ENCODE measurements around the gene FLT3. TPM values are rescaled to one million over a fixed set of nuclear protein-coding genes. Genes with fewer than 3 reads are reported as not detected.

Gene FLT3
- total and polyA plus RNA-seq, 7 donors, result 0.23 to 3.5 (median 2.0) TPM; not detected in 1

DNA sequence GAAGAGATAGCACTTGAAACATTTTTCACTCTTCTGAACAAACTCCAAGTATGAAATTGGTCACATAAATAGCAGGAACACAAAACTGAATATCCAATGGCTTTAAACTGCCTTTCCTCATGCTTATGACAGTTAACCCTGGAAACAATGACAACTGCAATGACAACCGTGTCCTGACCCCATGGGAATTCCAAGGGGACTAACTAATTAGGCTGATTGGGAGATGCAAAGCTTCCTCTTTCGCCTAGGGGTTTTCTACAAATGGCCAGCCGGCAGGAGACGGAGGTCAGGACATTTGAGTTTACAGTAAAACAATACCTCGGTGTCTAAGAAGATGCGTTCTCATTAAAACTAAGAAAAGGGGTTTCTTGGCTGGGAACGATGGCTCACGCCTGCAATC, 58.9 kb downstream of the FLT3 start:
- no peak for TF ChIP-seq EP300 (IDR thresholded peaks at IDR 0.05)
- TF ChIP-seq, protein P1, sequence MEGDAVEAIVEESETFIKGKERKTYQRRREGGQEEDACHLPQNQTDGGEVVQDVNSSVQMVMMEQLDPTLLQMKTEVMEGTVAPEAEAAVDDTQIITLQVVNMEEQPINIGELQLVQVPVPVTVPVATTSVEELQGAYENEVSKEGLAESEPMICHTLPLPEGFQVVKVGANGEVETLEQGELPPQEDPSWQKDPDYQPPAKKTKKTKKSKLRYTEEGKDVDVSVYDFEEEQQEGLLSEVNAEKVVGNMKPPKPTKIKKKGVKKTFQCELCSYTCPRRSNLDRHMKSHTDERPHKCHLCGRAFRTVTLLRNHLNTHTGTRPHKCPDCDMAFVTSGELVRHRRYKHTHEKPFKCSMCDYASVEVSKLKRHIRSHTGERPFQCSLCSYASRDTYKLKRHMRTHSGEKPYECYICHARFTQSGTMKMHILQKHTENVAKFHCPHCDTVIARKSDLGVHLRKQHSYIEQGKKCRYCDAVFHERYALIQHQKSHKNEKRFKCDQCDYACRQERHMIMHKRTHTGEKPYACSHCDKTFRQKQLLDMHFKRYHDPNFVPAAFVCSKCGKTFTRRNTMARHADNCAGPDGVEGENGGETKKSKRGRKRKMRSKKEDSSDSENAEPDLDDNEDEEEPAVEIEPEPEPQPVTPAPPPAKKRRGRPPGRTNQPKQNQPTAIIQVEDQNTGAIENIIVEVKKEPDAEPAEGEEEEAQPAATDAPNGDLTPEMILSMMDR (IDR thresholded peaks at IDR 0.05), result no peak
- no peak for TF ChIP-seq POLR2A (IDR thresholded peaks at IDR 0.05)
- TF ChIP-seq POLR2AphosphoS5 (IDR thresholded peaks at IDR 0.05), result no peak
- Histone ChIP-seq H3K4me3 (no peak overlapping the region), H3K4me1 (no peaks in the 10 kb centered on the region), H3K27me3 (peaks cover 0 to 11% (median 0%) of the 10 kb centered on the region in 3 donors), H3K9me3 (no peaks in the 10 kb centered on the region), H3K27ac (no peak overlapping the region), H3K36me3 (no peaks in the 10 kb centered on the region)
- no peak for DNase-seq
- intact Hi-C loops (cut with DNase I), result no loop called here
- WGBS, 2 donors, result 84% methylated on average over 8 of the region's 8 CpGs

DNA sequence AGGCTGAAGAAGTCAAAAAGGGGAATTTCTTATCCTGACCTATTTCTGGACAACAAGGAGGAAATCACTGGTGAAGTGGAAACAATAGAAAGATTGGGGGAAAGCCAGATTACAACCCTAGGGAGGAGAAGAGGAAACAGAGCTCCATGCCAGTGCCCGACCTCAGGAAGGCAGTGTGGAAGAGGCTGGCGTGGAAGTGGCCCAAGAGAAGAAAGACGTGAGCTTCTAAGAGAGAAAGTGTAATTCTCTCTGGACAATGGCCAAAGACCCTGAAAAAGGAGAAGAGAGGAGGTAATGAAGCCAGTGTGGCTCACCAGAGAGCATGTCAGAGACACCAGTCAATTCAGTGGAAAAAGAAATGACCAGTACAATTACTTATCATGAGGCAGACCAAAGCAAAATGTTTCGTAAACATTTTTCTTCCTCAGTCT, 59.3 kb downstream of the FLT3 start:
- intact Hi-C loops (cut with DNase I), result no loop called here
- no peak for DNase-seq
- WGBS, 2 donors, result 70 to 74% methylated on average over 4 of the region's 4 CpGs
- no peaks in the 10 kb centered on the region for H3K4me1 ChIP-seq
- H3K27me3 ChIP-seq, result peaks cover 0 to 11% (median 0%) of the 10 kb centered on the region in 3 donors
- no peak overlapping the region for H3K27ac ChIP-seq
- H3K4me3 ChIP-seq, result no peak overlapping the region
- no peaks in the 10 kb centered on the region for H3K36me3 ChIP-seq
- TF ChIP-seq POLR2A (IDR thresholded peaks at IDR 0.05) (no peak), POLR2AphosphoS5 (IDR thresholded peaks at IDR 0.05) (no peak), EP300 (IDR thresholded peaks at IDR 0.05) (no peak)
- TF ChIP-seq, protein P1 (IDR thresholded peaks at IDR 0.05), result no peak
- no peaks in the 10 kb centered on the region for H3K9me3 ChIP-seq

DNA sequence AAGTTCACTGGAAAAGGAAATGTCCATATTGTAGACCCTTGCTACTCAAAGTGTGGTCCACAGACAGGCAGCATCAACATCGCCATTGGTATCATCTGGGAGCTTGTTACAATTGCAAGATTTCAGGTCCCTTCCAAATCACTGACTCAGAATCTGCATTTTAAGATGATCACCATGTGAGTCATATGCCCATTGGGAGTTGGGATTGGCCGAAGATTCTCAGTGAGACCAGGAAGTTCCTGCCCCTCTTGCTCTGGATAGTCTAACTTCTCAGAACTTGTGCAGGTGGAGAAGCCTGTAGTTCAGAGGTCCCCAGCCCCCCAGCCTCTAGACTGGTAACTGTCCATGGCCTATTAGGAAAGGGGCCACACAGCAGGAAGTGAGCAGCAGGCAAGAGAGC, 63.0 kb downstream of the FLT3 start:
- WGBS, 2 donors, result 81 to 86% methylated on average over 2 of the region's 2 CpGs
- no peak overlapping the region for H3K27ac ChIP-seq
- no peaks in the 10 kb centered on the region for H3K9me3 ChIP-seq
- TF ChIP-seq, protein P1 (IDR thresholded peaks at IDR 0.05), result no peak
- TF ChIP-seq POLR2AphosphoS5 (IDR thresholded peaks at IDR 0.05) (no peak), EP300 (IDR thresholded peaks at IDR 0.05) (no peak), POLR2A (IDR thresholded peaks at IDR 0.05) (no peak)
- intact Hi-C loops (cut with DNase I), result no loop called here
- no peaks in the 10 kb centered on the region for H3K4me1 ChIP-seq
- H3K36me3 ChIP-seq, result no peaks in the 10 kb centered on the region
- no peaks in the 10 kb centered on the region for H3K27me3 ChIP-seq
- H3K4me3 ChIP-seq, result no peak overlapping the region
- no peak for DNase-seq

DNA sequence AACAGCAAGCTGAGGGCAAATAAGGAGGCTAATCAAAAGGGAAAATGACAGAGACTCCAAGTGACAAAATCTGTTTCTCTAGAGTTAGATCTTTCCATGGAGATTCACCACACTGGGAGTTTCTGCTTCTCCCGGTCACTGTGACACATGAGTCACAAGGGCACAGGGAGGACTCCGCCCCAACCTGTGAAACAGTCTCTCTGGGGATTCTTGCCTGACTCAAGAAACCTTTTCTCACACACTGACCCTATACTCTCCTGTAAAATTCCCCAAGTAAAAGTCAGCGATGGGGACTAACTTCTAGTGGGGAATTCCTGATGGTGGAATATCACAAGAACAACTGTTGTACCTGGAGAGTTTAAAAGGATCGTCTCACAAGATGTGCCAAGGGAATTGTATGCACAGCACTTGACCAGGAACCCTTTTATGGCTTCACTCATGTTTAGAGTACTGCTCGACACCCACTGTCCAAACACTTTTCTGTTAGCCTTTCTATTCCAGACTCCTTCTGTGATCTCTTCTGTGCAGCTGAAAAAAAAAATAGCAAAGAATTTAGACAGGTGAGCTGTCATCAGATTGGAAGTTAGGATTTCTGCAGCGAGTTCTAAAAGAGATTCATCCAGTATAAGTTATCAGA, 65.1 kb downstream of the FLT3 start:
- Histone ChIP-seq H3K4me1 (no peaks in the 10 kb centered on the region), H3K4me3 (no peak overlapping the region), H3K36me3 (no peaks in the 10 kb centered on the region), H3K9me3 (no peaks in the 10 kb centered on the region), H3K27me3 (no peaks in the 10 kb centered on the region), H3K27ac (no peak overlapping the region)
- DNase-seq, result no peak
- 14 to 63% methylated on average over 6 of the region's 6 CpGs for WGBS, 2 donors
- TF ChIP-seq POLR2A (IDR thresholded peaks at IDR 0.05) (no peak), EP300 (IDR thresholded peaks at IDR 0.05) (no peak), POLR2AphosphoS5 (IDR thresholded peaks at IDR 0.05) (no peak)
- TF ChIP-seq, protein P1 (IDR thresholded peaks at IDR 0.05), result no peak
- intact Hi-C loops (cut with DNase I), result no loop called here

Data from sigmoid colon (tissue), 7 donors.